HepG2 (cell line): Measurements from ENCODE around the gene TTC17. TPM values are rescaled to one million over a fixed set of nuclear protein-coding genes. Genes with fewer than 3 reads are reported as not detected.

Source experiments
- AKAP8 ChIP-seq: sonication (generic); formaldehyde crosslinking; IDR thresholded peaks from 2 replicates; pipeline ENCODE4 v1.5.1; 2020; ENCODE audit warnings: mild to moderate bottlenecking, missing genetic modification reagents
- ARNTL ChIP-seq: sonication (generic); formaldehyde crosslinking; IDR thresholded peaks from 2 replicates; pipeline ENCODE4 v1.4.0; 2020; ENCODE audit warnings: mild to moderate bottlenecking, missing genetic modification reagents
- ATRX ChIP-seq: sonication (generic); formaldehyde crosslinking; IDR thresholded peaks from 2 replicates; pipeline ENCODE4 v1.4.0; 2020; ENCODE audit warnings: missing genetic modification reagents, borderline replicate concordance
- CBFB ChIP-seq: sonication (generic); formaldehyde crosslinking; IDR thresholded peaks from 2 replicates; pipeline ENCODE4 v1.4.0; 2020; ENCODE audit warnings: missing genetic modification reagents
- ELF1 ChIP-seq: sonication (generic); formaldehyde crosslinking; IDR thresholded peaks from 2 replicates; pipeline ENCODE4 v1.4.0; 2020; ENCODE audit warnings: missing genetic modification reagents
- HCFC1 ChIP-seq: fragments of 150-350 bp; IDR thresholded peaks from 2 replicates; pipeline ENCODE4 v1.6.1; 2014; ENCODE audit warnings: low read depth, low read length
- HDAC1 ChIP-seq: sonication (generic); formaldehyde crosslinking; IDR thresholded peaks from 2 replicates; pipeline ENCODE4 v1.5.1; 2020; ENCODE audit warnings: mild to moderate bottlenecking, missing genetic modification reagents
- IRX3 ChIP-seq: sonication (generic); formaldehyde crosslinking; IDR thresholded peaks from 2 replicates; pipeline ENCODE4 v1.8.1; 2023; ENCODE audit warnings: mild to moderate bottlenecking, low read depth, missing genetic modification reagents, borderline replicate concordance
- ISL2 ChIP-seq: sonication (generic); formaldehyde crosslinking; IDR thresholded peaks from 2 replicates; pipeline ENCODE4 v1.5.0; 2020; ENCODE audit warnings: missing genetic modification reagents
- JDP2 ChIP-seq: sonication (generic); formaldehyde crosslinking; IDR thresholded peaks from 2 replicates; pipeline ENCODE4 v1.8.1; 2022; ENCODE audit warnings: missing genetic modification reagents, borderline replicate concordance
- MAF1 ChIP-seq: sonication (generic); formaldehyde crosslinking; IDR thresholded peaks from 2 replicates; pipeline ENCODE4 v1.5.0; 2020; ENCODE audit warnings: missing genetic modification reagents, borderline replicate concordance
- MAFK ChIP-seq, 2 experiments: IDR thresholded peaks in 1 of 2; conservative IDR thresholded peaks in 1 of 2; 2 replicates each; pipeline ENCODE4 v1.6.1; 2011; ENCODE audit warnings: improper control_type of control experiment in 2 of 2, low read length in 2 of 2
- PBX2 ChIP-seq: IDR thresholded peaks from 2 replicates; pipeline ENCODE4 v1.6.1; 2016; ENCODE audit warnings: control low read depth
- PHF5A ChIP-seq: IDR thresholded peaks from one replicate; pipeline ENCODE4 v1.6.1; 2018; ENCODE audit warnings: low read depth, missing genetic modification reagents; ENCODE audit not compliant: unreplicated experiment
- PRDM10 ChIP-seq: sonication (generic); formaldehyde crosslinking; IDR thresholded peaks from 2 replicates; pipeline ENCODE4 v1.4.0; 2020; ENCODE audit warnings: low read depth, missing genetic modification reagents
- SMARCE1 ChIP-seq: fragments of 450-650 bp; IDR thresholded peaks from 2 replicates; pipeline ENCODE4 v1.6.1; 2017; ENCODE audit warnings: borderline replicate concordance
- TARDBP ChIP-seq: sonication (generic); formaldehyde crosslinking; IDR thresholded peaks from 2 replicates; pipeline ENCODE4 v1.8.0; 2022; ENCODE audit warnings: mild to moderate bottlenecking, missing genetic modification reagents
- TFDP2 ChIP-seq: sonication (generic); formaldehyde crosslinking; IDR thresholded peaks from 2 replicates; pipeline ENCODE4 v1.4.0; 2020; ENCODE audit warnings: missing genetic modification reagents
- THAP8 ChIP-seq: sonication (generic); formaldehyde crosslinking; IDR thresholded peaks from 2 replicates; pipeline ENCODE4 v1.5.1; 2020; ENCODE audit warnings: missing genetic modification reagents, mild to moderate bottlenecking, borderline replicate concordance
- ZKSCAN5 ChIP-seq: sonication (generic); formaldehyde crosslinking; IDR thresholded peaks from 2 replicates; pipeline ENCODE4 v1.5.1; 2020; ENCODE audit warnings: mild to moderate bottlenecking, missing genetic modification reagents
- ZKSCAN8 ChIP-seq: IDR thresholded peaks from 2 replicates; pipeline ENCODE4 v1.6.1; 2016; ENCODE audit warnings: borderline replicate concordance, missing genetic modification reagents, missing compliant biosample characterization
- ZNF10 ChIP-seq: sonication (generic); formaldehyde crosslinking; IDR thresholded peaks from 2 replicates; pipeline ENCODE4 v1.4.0; 2020; ENCODE audit warnings: mild to moderate bottlenecking, low read depth, missing genetic modification reagents, borderline replicate concordance
- ZNF562 ChIP-seq: sonication (generic); formaldehyde crosslinking; IDR thresholded peaks from 2 replicates; pipeline ENCODE4 v1.8.0; 2022; ENCODE audit warnings: missing genetic modification reagents, borderline replicate concordance
- ZNF816 ChIP-seq: sonication (generic); formaldehyde crosslinking; IDR thresholded peaks from 2 replicates; pipeline ENCODE4 v1.8.0; 2022; ENCODE audit warnings: missing genetic modification reagents, mild to moderate bottlenecking, borderline replicate concordance
- polyA plus RNA-seq, 8 experiments: library from polyadenylated mRNA; depleted of rRNA in 3 of 8; stranded (reverse) in 7 of 8; unstranded in 1 of 8; fragments of >200 nt; fragmentation: Illumina TruSeq in 4 of 8; extraction: Trizol in 4 of 8; gene quantifications; 2 replicates each; pipeline versions ENCODE4 v1.2.1 to v1.2.3, GENCODE V29; 2011 to 2016; ENCODE audit warnings: low read depth in 4 of 8, missing spikeins in 1 of 8, mixed read lengths in 1 of 8; ENCODE audit not compliant: insufficient read depth in 1 of 8
- total RNA-seq, 5 experiments: library from RNA; depleted of rRNA; stranded (reverse); fragments of >200 nt; fragmentation: Illumina TruSeq; extraction: Trizol; gene quantifications; 2 replicates each; pipeline ENCODE4 v1.2.3, GENCODE V29; 2016; ENCODE audit warnings: low read depth in 1 of 5

Gene TTC17
- total and polyA plus RNA-seq, 2 of the 13 experiments (the other 11 are each of a cell fraction or from before 2014, with no cell fraction given) = 55.9 to 99.7 TPM

GRCh38 chr11:43311791-43312607 is 46.7 kb upstream of the TTC17 start, which contains the start of gene API5 (continued):
- TF ChIP-seq MAFK (conservative IDR thresholded peaks at IDR 0.05 in 1 of 2, IDR thresholded peaks at IDR 0.05 in 1 of 2; ENCODE audit: low read length in 2 of 2) (no peak), THAP8 (CRISPR knock-in tag) (no peak), TARDBP (CRISPR knock-in tag) (peak; percentile 92), TFDP2 (peak; percentile 82), SMARCE1 (no peak), AKAP8 (CRISPR knock-in tag) (no peak), IRX3 (no peak), ZKSCAN8 (CRISPR knock-in tag) (peak; percentile 71; the same call in 1 of the 2 replicates), PBX2 (CRISPR knock-in tag) (no peak), ELF1 (CRISPR knock-in tag) (peak; percentile 73; the same call in 1 of the 2 replicates), ZNF562 (CRISPR knock-in tag) (no peak), ZKSCAN5 (CRISPR knock-in tag) (no peak), ZNF10 (no peak), JDP2 (CRISPR knock-in tag) (no peak), PHF5A (no peak), CBFB (peak; percentile 75; the same call in 1 of the 2 replicates), ATRX (CRISPR knock-in tag) (no peak), MAF1 (CRISPR knock-in tag) (peak; percentile 87; the same call in 1 of the 2 replicates), ARNTL (CRISPR knock-in tag) (peak; percentile 28; the same call in 1 of the 2 replicates), ZNF816 (CRISPR knock-in tag) (no peak), HDAC1 (peak; percentile 89), HCFC1 (peak; percentile 49; the same call in 1 of the 2 replicates), PRDM10 (CRISPR knock-in tag) (peak; percentile 69), ISL2 (CRISPR knock-in tag) (peak; percentile 66; the same call in 1 of the 2 replicates)
